Neuronal stem cell (in vitro differentiated cells): ENCODE measurements around the gene CDC27.
"Not testable (repeated sequence)": the region's sequence is repeated elsewhere in the genome, so short reads cannot be mapped to it uniquely, and the experiment has no call there.

Experiments
- DNase-seq: peaks from one replicate; pipeline ENCODE4 v3.0.0-alpha.2; 2013; ENCODE audit warnings: low spot score
- H2AFZ ChIP-seq: one replicate; pipeline ENCODE4 v1.6.1; 2013; ENCODE audit warnings: mild to moderate bottlenecking, low read length, inconsistent platforms
- H2AK5ac ChIP-seq: 2 replicates; pipeline ENCODE4 v1.6.1; 2013; ENCODE audit warnings: low read depth, mild to moderate bottlenecking, inconsistent platforms, low read length, moderate library complexity, mixed read lengths
- H2BK120ac ChIP-seq: 2 replicates; pipeline ENCODE4 v1.6.1; 2013; ENCODE audit warnings: low read depth, mild to moderate bottlenecking, inconsistent platforms, low read length, moderate library complexity, mixed read lengths
- H2BK12ac ChIP-seq: one replicate; pipeline ENCODE4 v1.6.1; 2013; ENCODE audit warnings: low read length, inconsistent platforms
- H2BK15ac ChIP-seq: 2 replicates; pipeline ENCODE4 v1.6.1; 2013; ENCODE audit warnings: mild to moderate bottlenecking, low read length, inconsistent platforms, mixed read lengths
- H2BK5ac ChIP-seq: one replicate; pipeline ENCODE4 v1.6.1; 2013; ENCODE audit warnings: inconsistent platforms, mild to moderate bottlenecking, low read length, moderate library complexity
- H3K14ac ChIP-seq: one replicate; pipeline ENCODE4 v1.6.1; 2013; ENCODE audit warnings: low read length, inconsistent platforms
- H3K18ac ChIP-seq: 2 replicates; pipeline ENCODE4 v1.6.1; 2013; ENCODE audit warnings: low read length, inconsistent platforms
- H3K23ac ChIP-seq: 2 replicates; pipeline ENCODE4 v1.6.1; 2013; ENCODE audit warnings: low read depth, mild to moderate bottlenecking, mixed read lengths, low read length, inconsistent platforms; ENCODE audit not compliant: poor library complexity
- H3K27ac ChIP-seq: replicated peaks from 3 replicates; pipeline ENCODE4 v1.5.1; 2013; ENCODE audit warnings: low read length, inconsistent platforms
- H3K27me3 ChIP-seq, 3 experiments: 2 replicates each; pipeline ENCODE4 v1.6.1; 2013; ENCODE audit warnings: low read length in 3 of 3, mild to moderate bottlenecking in 2 of 3, inconsistent platforms in 1 of 3, low read depth in 1 of 3, mixed read lengths in 1 of 3, moderate library complexity in 1 of 3; ENCODE audit not compliant: control insufficient read depth in 3 of 3, insufficient read depth in 3 of 3
- H3K36me3 ChIP-seq, 2 donors: replicated peaks in 1 of 2; 2 replicates each; pipeline ENCODE4 v1.6.1; 2013; ENCODE audit warnings: low read length in 2 of 2; ENCODE audit not compliant: control insufficient read depth in 2 of 2, insufficient read depth in 2 of 2
- H3K4ac ChIP-seq: 2 replicates; pipeline ENCODE4 v1.6.1; 2013; ENCODE audit warnings: inconsistent platforms, mild to moderate bottlenecking, low read length, moderate library complexity
- H3K4me1 ChIP-seq, 2 donors: 1 replicate in 1 of 2; 2 replicates in 1 of 2; pipeline ENCODE4 v1.6.1; 2013; ENCODE audit warnings: low read length in 2 of 2, low read depth in 1 of 2; ENCODE audit not compliant: control insufficient read depth in 2 of 2, insufficient read depth in 1 of 2
- H3K4me2 ChIP-seq: one replicate; pipeline ENCODE4 v1.6.1; 2013; ENCODE audit warnings: mild to moderate bottlenecking, low read length, inconsistent platforms; ENCODE audit not compliant: insufficient read depth, poor library complexity, severe bottlenecking
- H3K4me3 ChIP-seq, 2 donors: 2 replicates each; pipeline ENCODE4 v1.5.1; 2013; ENCODE audit warnings: low read length in 2 of 2, mild to moderate bottlenecking in 2 of 2, inconsistent platforms in 1 of 2, moderate library complexity in 1 of 2
- H3K79me1 ChIP-seq: one replicate; pipeline ENCODE4 v1.6.1; 2013; ENCODE audit warnings: low read depth, mild to moderate bottlenecking, inconsistent platforms, low read length, moderate library complexity
- H3K9ac ChIP-seq: one replicate; pipeline ENCODE4 v1.6.1; 2013; ENCODE audit warnings: mild to moderate bottlenecking, low read depth, low read length, inconsistent platforms; ENCODE audit not compliant: poor library complexity
- H3K9me3 ChIP-seq, 2 donors: replicated peaks in 1 of 2; 2 replicates each; pipeline versions ENCODE3 to v1.6.1; 2013; ENCODE audit warnings: low read length in 2 of 2, mild to moderate bottlenecking in 2 of 2, inconsistent platforms in 1 of 2, low read depth in 1 of 2, mixed read lengths in 1 of 2, moderate library complexity in 1 of 2; ENCODE audit not compliant: control insufficient read depth in 2 of 2, insufficient read depth in 1 of 2
- H4K8ac ChIP-seq: one replicate; pipeline ENCODE4 v1.6.1; 2013; ENCODE audit warnings: low read depth, mild to moderate bottlenecking, inconsistent platforms, low read length, moderate library complexity
- H4K91ac ChIP-seq: one replicate; pipeline ENCODE4 v1.6.1; 2013; ENCODE audit warnings: low read length, low read depth, mild to moderate bottlenecking, inconsistent platforms; ENCODE audit not compliant: poor library complexity
- WGBS, 2 donors: extraction: QIAGEN DNeasy Blood & Tissue Kit; methylation state at CpG; one replicate each; pipeline ENCODE4 v1.1.7; 2013; ENCODE audit warnings: missing lambda C conversion rate in 2 of 2, mixed read lengths in 1 of 2; ENCODE audit not compliant: insufficient read length in 2 of 2, insufficient replicate concordance in 1 of 2; ENCODE audit errors: extremely low coverage in 2 of 2; 5-methylcytosine and 5-hydroxymethylcytosine counted together

Gene CDC27

GRCh38 chr17:47168896-47169295 is 20.2 kb downstream of the CDC27 start:
- H3K4me3 ChIP-seq, H3K9me3 ChIP-seq, H3K27ac ChIP-seq, H2AK5ac ChIP-seq, H2BK120ac ChIP-seq, H2BK5ac ChIP-seq, H2BK15ac ChIP-seq, H3K4ac ChIP-seq, H4K8ac ChIP-seq, H3K23ac ChIP-seq, H3K79me1 ChIP-seq, H3K4me2 ChIP-seq, H2BK12ac ChIP-seq, H3K27me3 ChIP-seq, H4K91ac ChIP-seq, DNase-seq, H3K14ac ChIP-seq, H3K18ac ChIP-seq, H3K9ac ChIP-seq, H2AFZ ChIP-seq, H3K4me1 ChIP-seq: not testable (repeated sequence)
- no CpG with 5 or more reads among the region's 4 CpGs for WGBS, 2 donors
- H3K36me3 ChIP-seq: peaks cover 10 to 98% of the 10 kb centered on the region in 2 donors

- not testable (repeated sequence) for H3K9me3 ChIP-seq, H3K27me3 ChIP-seq, H2AK5ac ChIP-seq, H3K23ac ChIP-seq, H3K4me1 ChIP-seq, H3K4me2 ChIP-seq, H2BK5ac ChIP-seq, DNase-seq, H3K14ac ChIP-seq, H3K9ac ChIP-seq, H2BK15ac ChIP-seq, H3K18ac ChIP-seq, H2BK120ac ChIP-seq, H4K8ac ChIP-seq, H3K4ac ChIP-seq, H2BK12ac ChIP-seq, H3K4me3 ChIP-seq, H4K91ac ChIP-seq, H2AFZ ChIP-seq, H3K27ac ChIP-seq, H3K79me1 ChIP-seq
- H3K36me3 ChIP-seq: peaks cover 9 to 97% of the 10 kb centered on the region in 2 donors
- WGBS, 2 donors: no CpG with 5 or more reads among the region's 5 CpGs
These were observed 22.2 kb downstream of the CDC27 start for GRCh38 chr17:47166854-47167253.

- Histone ChIP-seq H3K9ac (no peak overlapping the region), H2AFZ (no peak overlapping the region), H3K9me3 (no peaks in the 10 kb centered on the region), H3K27ac (no peak overlapping the region), H3K4ac (no peak overlapping the region), H3K4me3 (no peak overlapping the region), H4K8ac (no peak overlapping the region), H3K4me2 (no peak overlapping the region), H3K14ac (no peak overlapping the region), H2BK15ac (no peak overlapping the region), H3K27me3 (no peaks in the 10 kb centered on the region), H2AK5ac (no peak overlapping the region), H3K4me1 (no peaks in the 10 kb centered on the region), H3K18ac (no peak overlapping the region), H3K23ac (no peak overlapping the region), H2BK12ac (no peak overlapping the region), H2BK120ac (no peak overlapping the region), H3K36me3 (peaks cover 15 to 97% of the 10 kb centered on the region in 2 donors), H3K79me1 (no peaks in the 10 kb centered on the region), H4K91ac (no peak overlapping the region), H2BK5ac (no peak overlapping the region)
- WGBS, 2 donors: no CpG with 5 or more reads among the region's 2 CpGs
- DNase-seq: no peak
These were observed 24.0 kb downstream of the CDC27 start for GRCh38 chr17:47165137-47165536.

GRCh38 chr17:47164263-47164662 is 24.8 kb downstream of the CDC27 start:
- Histone ChIP-seq H2BK15ac (no peak overlapping the region), H3K9ac (no peak overlapping the region), H3K9me3 (no peaks in the 10 kb centered on the region), H2AFZ (no peak overlapping the region), H3K4me3 (no peak overlapping the region), H2BK12ac (no peak overlapping the region), H3K18ac (no peak overlapping the region), H4K91ac (no peak overlapping the region), H4K8ac (no peak overlapping the region), H2BK120ac (no peak overlapping the region), H2AK5ac (no peak overlapping the region), H3K27ac (no peak overlapping the region), H2BK5ac (no peak overlapping the region), H3K36me3 (peaks cover 21 to 97% of the 10 kb centered on the region in 2 donors), H3K23ac (no peak overlapping the region), H3K4me1 (no peaks in the 10 kb centered on the region), H3K79me1 (peaks cover 2% of the 10 kb centered on the region), H3K27me3 (no peaks in the 10 kb centered on the region), H3K4me2 (no peak overlapping the region), H3K14ac (no peak overlapping the region), H3K4ac (no peak overlapping the region)
- DNase-seq: no peak
- no CpG with 5 or more reads among the region's 5 CpGs for WGBS, 2 donors
